IMR-90 (cell line): Measurements from ENCODE around the gene NR5A2. TPM values are rescaled to one million over a fixed set of nuclear protein-coding genes. Genes with fewer than 3 reads are reported as not detected.

Source experiments
- ATAC-seq: fragments of 200-7000 bp; cut with Tn5 transposase; 2 replicates; pipeline ENCODE4 v1.9.1; 2020; ENCODE audit warnings: low read depth, mild to moderate bottlenecking, moderate library complexity
- BruUV-seq: library from RNA; stranded (reverse); fragments of 400-500 nt; replicated peaks from 2 replicates; lab custom pipeline; 2021; lab: Mats Ljungman, UMichigan
- CTCF ChIA-PET: fragments of 300-600 bp; formaldehyde crosslinking; extraction: SDS; loops from one replicate; lab custom pipeline; 2021; ENCODE audit warnings: antibody characterized with exemption; lab: Yijun Ruan, JAX
- POLR2A ChIA-PET: fragments of 300-600 bp; sonication (Branson Sonifier 250); formaldehyde crosslinking; loops from one replicate; lab custom pipeline; 2022; ENCODE audit warnings: antibody characterized with exemption; ENCODE audit not compliant: unreplicated experiment; lab: Charles Lee
- DNase-seq: peaks from one replicate; pipeline ENCODE4 v3.0.0; 2013
- H2AFZ ChIP-seq: replicated peaks from 2 replicates; pipeline ENCODE3; 2013; ENCODE audit warnings: low read length, mild to moderate bottlenecking; ENCODE audit not compliant: poor library complexity
- H2AK5ac ChIP-seq: 2 replicates; pipeline ENCODE4 v1.6.1; 2013; ENCODE audit warnings: low read depth, low read length, inconsistent platforms
- H2AK9ac ChIP-seq: replicated peaks from 2 replicates; pipeline ENCODE3; 2013; ENCODE audit warnings: mild to moderate bottlenecking, low read depth, low read length, moderate library complexity; ENCODE audit not compliant: poor library complexity
- H2BK120ac ChIP-seq: 2 replicates; pipeline ENCODE4 v1.6.1; 2013; ENCODE audit warnings: low read depth, low read length, inconsistent platforms
- H2BK15ac ChIP-seq: 3 replicates; pipeline ENCODE4 v1.6.1; 2013; ENCODE audit warnings: low read depth, low read length, inconsistent platforms
- H2BK20ac ChIP-seq: 2 replicates; pipeline ENCODE4 v1.6.1; 2013; ENCODE audit warnings: low read depth, mild to moderate bottlenecking, inconsistent platforms, low read length, moderate library complexity
- H2BK5ac ChIP-seq: 2 replicates; pipeline ENCODE4 v1.6.1; 2013; ENCODE audit warnings: mild to moderate bottlenecking, low read depth, low read length, inconsistent platforms; ENCODE audit not compliant: poor library complexity, severe bottlenecking
- H3K14ac ChIP-seq: replicated peaks from 2 replicates; pipeline ENCODE4 v1.6.1; 2013; ENCODE audit warnings: low read depth, low read length, inconsistent platforms
- H3K18ac ChIP-seq: 2 replicates; pipeline ENCODE4 v1.6.1; 2013; ENCODE audit warnings: low read depth, low read length, control low read depth
- H3K23ac ChIP-seq: 2 replicates; pipeline ENCODE4 v1.6.1; 2013; ENCODE audit warnings: low read depth, low read length, inconsistent platforms
- H3K27ac ChIP-seq: 2 replicates; pipeline ENCODE4 v1.5.1; 2013; ENCODE audit warnings: mild to moderate bottlenecking, control low read depth, low read length; ENCODE audit not compliant: insufficient read depth
- H3K27me3 ChIP-seq: 2 replicates; pipeline ENCODE4 v1.6.1; 2013; ENCODE audit warnings: low read length; ENCODE audit not compliant: control insufficient read depth, insufficient read depth
- H3K36me3 ChIP-seq: 2 replicates; pipeline ENCODE4 v1.6.1; 2013; ENCODE audit warnings: low read length, mixed read lengths; ENCODE audit not compliant: control insufficient read depth, insufficient read depth
- H3K4ac ChIP-seq: 2 replicates; pipeline ENCODE4 v1.6.1; 2013; ENCODE audit warnings: low read depth, low read length, inconsistent platforms
- H3K4me1 ChIP-seq: 2 replicates; pipeline ENCODE4 v1.6.1; 2013; ENCODE audit warnings: low read length, mixed read lengths; ENCODE audit not compliant: control insufficient read depth, insufficient read depth
- H3K4me2 ChIP-seq: 2 replicates; pipeline ENCODE4 v1.6.1; 2013; ENCODE audit warnings: low read depth, mild to moderate bottlenecking, control low read depth, low read length, moderate library complexity
- H3K4me3 ChIP-seq: 2 replicates; pipeline ENCODE4 v1.5.1; 2013; ENCODE audit warnings: low read depth, mild to moderate bottlenecking, control low read depth, low read length, moderate library complexity; ENCODE audit not compliant: insufficient read depth
- H3K56ac ChIP-seq: 2 replicates; pipeline ENCODE4 v1.6.1; 2013; ENCODE audit warnings: low read length, inconsistent platforms; ENCODE audit not compliant: insufficient read depth; ENCODE audit errors: extremely low read depth
- H3K79me1 ChIP-seq, 2 experiments: 2 replicates each; pipeline ENCODE4 v1.6.1; 2013; ENCODE audit warnings: low read length in 2 of 2, inconsistent platforms in 1 of 2, low read depth in 1 of 2
- H3K9ac ChIP-seq: 2 replicates; pipeline ENCODE4 v1.6.1; 2013; ENCODE audit warnings: low read depth, low read length, control low read depth
- H3K9me1 ChIP-seq: 2 replicates; pipeline ENCODE4 v1.6.1; 2013; ENCODE audit warnings: low read length, inconsistent platforms; ENCODE audit not compliant: insufficient read depth
- H3K9me3 ChIP-seq: 2 replicates; pipeline ENCODE4 v1.6.1; 2013; ENCODE audit warnings: low read length; ENCODE audit not compliant: control insufficient read depth, insufficient read depth
- H4K20me1 ChIP-seq: 2 replicates; pipeline ENCODE4 v1.6.1; 2013; ENCODE audit warnings: low read length, inconsistent platforms; ENCODE audit not compliant: insufficient read depth
- H4K5ac ChIP-seq: 2 replicates; pipeline ENCODE4 v1.6.1; 2013; ENCODE audit warnings: mild to moderate bottlenecking, low read depth, low read length, control low read depth
- H4K8ac ChIP-seq, 2 experiments: 2 replicates each; pipeline ENCODE4 v1.6.1; 2013; ENCODE audit warnings: low read depth in 2 of 2, low read length in 2 of 2, control low read depth in 1 of 2, inconsistent platforms in 1 of 2
- H4K91ac ChIP-seq: 2 replicates; pipeline ENCODE4 v1.6.1; 2013; ENCODE audit warnings: low read depth, low read length, inconsistent platforms; ENCODE audit not compliant: insufficient read depth
- CEBPB ChIP-seq: IDR thresholded peaks from 2 replicates; pipeline ENCODE4 v1.6.1; 2012; ENCODE audit warnings: low read depth, low read length, improper control_type of control experiment
- CHD1 ChIP-seq: IDR thresholded peaks from 2 replicates; pipeline ENCODE4 v1.6.1; 2012; ENCODE audit warnings: low read depth, low read length, improper control_type of control experiment
- MXI1 ChIP-seq: IDR thresholded peaks from 2 replicates; pipeline ENCODE4 v1.6.1; 2012; ENCODE audit warnings: low read depth, mild to moderate bottlenecking, low read length, moderate library complexity, borderline replicate concordance
- RFX5 ChIP-seq: IDR thresholded peaks from 2 replicates; pipeline ENCODE4 v1.8.0; 2012; ENCODE audit warnings: low read depth, mild to moderate bottlenecking, low read length, moderate library complexity
- WGBS, 2 experiments: methylation state at CpG; one replicate each; pipeline versions ENCODE4 v1.1.5 to v1.1.7; 2013; ENCODE audit warnings: missing lambda C conversion rate in 2 of 2; ENCODE audit not compliant: insufficient read length in 1 of 2; ENCODE audit errors: extremely low coverage in 2 of 2; 5-methylcytosine and 5-hydroxymethylcytosine counted together
- dilution Hi-C: fragments of 300-500 bp; cut with HindIII; formaldehyde crosslinking; loops from one replicate; pipeline ENCODE4 v1.14.3; 2018; ENCODE audit warnings: low sequenced_read_pairs; ENCODE audit not compliant: unreplicated experiment
- in situ Hi-C: fragments of 300-500 bp; cut with MboI; formaldehyde crosslinking; loops from 3 replicates; pipeline ENCODE4 v1.14.3; 2019; ENCODE audit warnings: low sequenced_read_pairs, inconsistent platforms, mixed read lengths
- intact Hi-C: fragments of 100-400 bp; cut with micrococcal nuclease; formaldehyde crosslinking; loops from 2 replicates; pipeline ENCODE4 v1.10.0; 2022
- polyA plus RNA-seq, 3 experiments: library from polyadenylated mRNA; depleted of rRNA; stranded (reverse); fragments of >200 nt; gene quantifications; 2 replicates each; pipeline ENCODE4 v1.2.3, GENCODE V29; 2012; ENCODE audit warnings: low replicate concordance in 1 of 3
- total RNA-seq: library from RNA; depleted of rRNA; stranded (reverse); fragments of >200 nt; gene quantifications from 2 replicates; pipeline ENCODE4 v1.2.3, GENCODE V29; 2012

Gene NR5A2
- total and polyA plus RNA-seq, 2 of the 4 experiments (the other 2 are of a cell fraction): 0.03 to 0.18 TPM

DNA sequence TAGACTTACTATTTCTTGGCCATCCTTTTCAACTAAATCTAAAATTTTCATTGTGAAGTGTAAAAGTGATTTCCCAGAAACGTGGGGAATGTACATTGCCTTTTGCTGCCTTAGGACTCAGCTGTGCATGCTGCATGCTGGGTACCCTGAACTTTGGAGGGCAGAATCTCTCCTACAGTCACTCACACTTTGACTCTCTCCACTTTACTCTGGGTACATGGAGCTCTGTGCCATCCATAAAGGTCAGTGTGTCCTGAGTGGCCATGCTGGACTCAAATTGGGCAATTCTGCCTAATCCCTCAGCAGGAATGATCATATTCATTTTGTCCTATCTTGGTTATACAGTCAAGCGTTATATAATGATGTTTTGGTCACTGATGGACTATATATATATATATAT, 105.6 kb downstream of the NR5A2 start:
- Histone ChIP-seq H4K8ac (no peak overlapping the region), H3K4me1 (no peaks in the 10 kb centered on the region), H3K9me1 (no peaks in the 10 kb centered on the region), H2BK120ac (no peak overlapping the region), H2BK20ac (no peak overlapping the region), H3K4ac (no peak overlapping the region), H3K56ac (no peak overlapping the region), H3K36me3 (no peaks in the 10 kb centered on the region), H3K23ac (no peak overlapping the region), H2AK9ac (no peak overlapping the region), H3K4me3 (no peak overlapping the region), H2AFZ (no peak overlapping the region), H3K9me3 (no peaks in the 10 kb centered on the region), H2BK15ac (no peak overlapping the region), H2BK5ac (no peak overlapping the region), H3K27me3 (no peaks in the 10 kb centered on the region), H3K4me2 (no peak overlapping the region), H4K5ac (no peak overlapping the region), H3K9ac (no peak overlapping the region), H4K20me1 (no peaks in the 10 kb centered on the region), H3K27ac (no peak overlapping the region), H3K14ac (no peak overlapping the region), H3K18ac (no peak overlapping the region), H2AK5ac (no peak overlapping the region), H3K79me1 (no peaks in the 10 kb centered on the region), H4K91ac (no peak overlapping the region)
- no CpG with 5 or more reads among the region's 2 CpGs for WGBS, 2 experiments
- ATAC-seq (no peak), DNase-seq (no peak)
- dilution Hi-C loops (no loop called here), intact Hi-C loops (loop anchor here (10.0 kb wide), 3 partner anchors 142 to 448 kb away; no protein-coding TSS in a partner anchor), in situ Hi-C loops (no loop called here)
- TF ChIP-seq CHD1 (no peak), MXI1 (no peak), RFX5 (no peak), CEBPB (no peak)
- POLR2A ChIA-PET: no interaction called here
- CTCF ChIA-PET: interaction anchor here (1.0 kb wide), 1 partner anchor 13 kb away, joined by 4 read pairs; no protein-coding TSS in a partner anchor
- no TSS peak for BruUV-seq
